Stimulated activated CD4-positive, alpha-beta T cell treated with anti-CD3 and anti-CD28 coated beads, Interleukin-4, amount 100 ng/mL, for 1 hour (primary cell): ENCODE results near the gene TXNDC12.

Source experiments
- DNase-seq: peaks from one replicate; pipeline ENCODE4 v3.0.0-alpha.2; 2020

The TXNDC12 gene

GRCh38 chr1:51990478-51990965 is 64.5 kb downstream of the TXNDC12 start, which contains the start of gene RAB3B:
TSS of gene RAB3B (minus strand) at chr1:51990700. CDS start at chr1:51977117, 13,583 bp downstream.
- peak; percentile 87 for DNase-seq

GRCh38 chr1:51989582-51990477 is 65.2 kb downstream of the TXNDC12 start:
- no peak for DNase-seq

GRCh38 chr1:51988254-51988653 is 66.7 kb downstream of the TXNDC12 start:
- no peak for DNase-seq

GRCh38 chr1:51986718-51987117 is 68.3 kb downstream of the TXNDC12 start:
- no peak for DNase-seq

- no peak for DNase-seq
These were observed 72.8 kb downstream of the TXNDC12 start for GRCh38 chr1:51982161-51982560.

GRCh38 chr1:51981555-51981954 is 73.4 kb downstream of the TXNDC12 start:
- DNase-seq: no peak

GRCh38 chr1:51978099-51978498 is 76.9 kb downstream of the TXNDC12 start:
- no peak for DNase-seq

- no peak for DNase-seq
These were observed 78.0 kb downstream of the TXNDC12 start for GRCh38 chr1:51976846-51977602.

GRCh38 chr1:51973587-51974474 is 81.2 kb downstream of the TXNDC12 start:
- DNase-seq: no peak
